GM11168 (cell line): ENCODE results near the gene AKAP10.
"Not testable (repeated sequence)": the region's sequence is repeated elsewhere in the genome, so short reads cannot be mapped to it uniquely, and the experiment has no call there.

Experiments
- in situ Hi-C: fragments of 300-500 bp; cut with MboI; formaldehyde crosslinking; loops from one replicate; pipeline ENCODE4 v1.12.0; 2022; ENCODE audit warnings: low sequenced_read_pairs; ENCODE audit not compliant: unreplicated experiment

AKAP10 gene, protein sequence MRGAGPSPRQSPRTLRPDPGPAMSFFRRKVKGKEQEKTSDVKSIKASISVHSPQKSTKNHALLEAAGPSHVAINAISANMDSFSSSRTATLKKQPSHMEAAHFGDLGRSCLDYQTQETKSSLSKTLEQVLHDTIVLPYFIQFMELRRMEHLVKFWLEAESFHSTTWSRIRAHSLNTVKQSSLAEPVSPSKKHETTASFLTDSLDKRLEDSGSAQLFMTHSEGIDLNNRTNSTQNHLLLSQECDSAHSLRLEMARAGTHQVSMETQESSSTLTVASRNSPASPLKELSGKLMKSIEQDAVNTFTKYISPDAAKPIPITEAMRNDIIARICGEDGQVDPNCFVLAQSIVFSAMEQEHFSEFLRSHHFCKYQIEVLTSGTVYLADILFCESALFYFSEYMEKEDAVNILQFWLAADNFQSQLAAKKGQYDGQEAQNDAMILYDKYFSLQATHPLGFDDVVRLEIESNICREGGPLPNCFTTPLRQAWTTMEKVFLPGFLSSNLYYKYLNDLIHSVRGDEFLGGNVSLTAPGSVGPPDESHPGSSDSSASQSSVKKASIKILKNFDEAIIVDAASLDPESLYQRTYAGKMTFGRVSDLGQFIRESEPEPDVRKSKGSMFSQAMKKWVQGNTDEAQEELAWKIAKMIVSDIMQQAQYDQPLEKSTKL

GRCh38 chr17:19977293-19978208 is at the start of gene AKAP10:
Gene AKAP10 (minus strand): TSS chr17:19977828. CDS start chr17:19977679, 149 bp downstream.
- in situ Hi-C loops, result loop anchor here (25.0 kb wide), 1 partner anchor 335 kb away; no protein-coding TSS in a partner anchor

- in situ Hi-C loops, result no loop called here
Measured at GRCh38 chr17:20026960-20027359, 49.3 kb upstream of the AKAP10 start.

- in situ Hi-C loops, result no loop called here
Measured at GRCh38 chr17:20022701-20023100, 45.1 kb upstream of the AKAP10 start.

DNA sequence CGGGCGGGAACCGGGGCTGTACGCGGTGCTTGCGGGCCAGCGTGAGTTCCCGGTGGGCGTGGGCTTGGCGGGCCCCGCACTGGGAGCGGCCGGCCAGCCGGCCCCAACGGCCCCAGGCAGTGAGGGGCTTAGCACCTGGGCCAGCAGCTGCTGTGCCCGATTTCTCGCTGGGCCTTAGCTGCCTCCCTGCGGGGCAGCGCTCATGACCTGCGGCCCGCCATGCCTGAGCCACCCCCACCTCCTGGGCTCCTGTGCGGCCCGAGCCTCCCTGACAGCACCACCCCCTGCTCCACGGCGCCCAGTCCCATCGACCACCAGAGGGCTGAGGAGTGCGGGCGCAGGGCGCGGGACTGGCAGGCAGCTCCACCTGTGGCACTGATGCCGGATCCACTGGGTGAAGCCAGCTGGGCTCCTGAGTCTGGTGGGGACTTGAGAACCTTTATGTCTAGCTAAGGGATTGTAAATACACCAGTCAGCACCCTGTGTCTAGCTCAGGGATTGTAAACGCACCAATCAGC is 38.9 kb upstream of the AKAP10 start:
- in situ Hi-C loops, result not testable (repeated sequence)

GRCh38 chr17:20012017-20012536 is 34.4 kb upstream of the AKAP10 start:
- in situ Hi-C loops, result no loop called here

DNA sequence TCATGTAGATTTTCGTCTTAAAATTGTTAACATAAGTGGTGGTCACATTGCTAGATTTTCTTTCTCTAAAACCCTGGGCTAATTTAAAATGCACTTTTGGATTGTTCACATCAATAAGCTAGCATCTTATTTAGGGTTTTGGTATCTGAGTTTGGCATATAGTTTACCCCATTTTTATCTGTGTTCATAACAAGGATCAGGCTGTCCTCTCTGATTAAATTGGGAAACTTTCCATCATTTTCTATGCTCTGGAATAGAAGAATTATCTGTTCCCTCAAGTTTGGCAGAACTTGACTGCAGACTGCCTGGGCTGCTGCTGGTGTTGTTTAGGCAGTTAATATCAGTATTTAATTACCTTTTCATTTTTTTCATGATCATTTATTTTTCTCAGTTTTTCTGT is 33.3 kb upstream of the AKAP10 start:
- in situ Hi-C loops, result no loop called here

DNA sequence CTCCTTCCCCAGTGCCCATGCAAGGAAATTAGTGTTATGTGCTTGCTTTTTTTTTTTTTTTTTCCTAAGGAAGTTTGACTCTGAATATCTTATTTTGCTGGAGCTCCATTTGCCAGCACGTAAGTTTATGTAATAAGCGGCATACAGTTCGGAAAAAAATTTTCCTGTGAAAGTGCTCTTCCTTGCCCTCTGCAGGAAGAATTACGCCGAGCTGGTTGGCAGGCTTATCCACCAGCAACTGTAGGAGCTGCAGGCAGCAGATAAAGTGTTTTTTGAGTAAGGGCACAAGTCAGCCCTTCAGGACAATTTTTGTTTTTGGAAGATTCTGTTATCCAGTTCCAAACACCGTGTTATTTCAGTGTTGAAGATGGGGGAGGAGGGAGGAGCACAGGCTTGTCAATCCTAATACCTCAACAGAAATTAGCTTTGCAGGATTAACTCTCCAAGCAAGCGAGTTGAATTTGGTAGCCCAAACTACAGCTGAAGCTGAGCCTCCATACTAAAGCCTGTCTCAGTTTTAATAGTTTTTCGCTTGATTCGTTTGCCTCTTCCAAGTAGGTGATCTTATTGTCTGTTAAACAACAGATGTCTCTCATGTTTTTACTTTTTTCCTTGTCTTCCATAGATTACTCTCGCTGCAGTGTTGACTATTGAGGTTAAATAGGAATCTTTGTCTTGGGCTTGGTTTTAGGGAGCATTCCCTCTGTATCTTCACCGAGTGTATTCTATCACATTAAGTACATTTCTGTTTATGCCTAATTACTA is 32.7 kb upstream of the AKAP10 start:
- in situ Hi-C loops, result no loop called here

DNA sequence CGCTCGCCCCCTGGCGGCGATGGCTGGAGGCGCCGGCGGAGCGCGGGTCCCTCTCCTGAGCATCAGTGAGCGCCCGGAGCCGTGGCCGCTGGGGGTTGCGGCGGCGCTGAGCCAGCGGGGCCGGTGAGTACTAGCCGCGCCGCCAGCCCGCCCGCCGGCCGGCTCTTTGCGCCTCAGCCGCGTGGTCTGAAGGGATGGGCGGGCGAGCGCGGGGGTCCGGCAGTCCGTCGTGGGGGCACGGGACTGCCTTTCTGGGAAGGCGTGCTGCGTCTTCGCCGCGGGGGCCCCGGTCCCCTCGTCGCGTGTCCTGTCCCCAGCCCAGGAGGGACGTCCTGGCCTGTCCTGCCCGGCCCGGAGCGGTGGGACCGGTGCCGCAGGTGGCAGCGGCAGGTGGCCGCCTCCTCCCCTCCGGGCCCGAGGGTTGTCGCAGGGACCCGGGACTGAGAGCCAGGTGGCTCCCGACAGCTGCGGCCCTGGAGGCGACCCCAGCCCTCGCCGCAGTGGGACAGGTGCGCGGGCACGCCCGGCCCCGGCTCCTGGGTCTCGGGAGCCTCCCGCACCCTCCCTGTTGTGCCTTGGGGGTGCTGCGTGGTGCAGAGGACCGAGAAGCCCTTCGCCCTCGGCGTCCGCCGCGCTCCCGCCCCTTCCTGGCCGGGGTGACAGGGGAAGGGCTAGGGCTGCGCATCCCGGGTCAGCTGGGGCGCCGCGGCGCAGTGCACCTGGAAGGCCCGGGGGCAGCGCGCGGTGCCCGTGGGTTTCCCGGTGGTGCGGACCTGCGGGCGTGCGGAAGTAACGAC is 31.9 kb upstream of the AKAP10 start, which contains the start of gene SPECC1:
TSS of gene SPECC1 (plus strand) at position 58 of the 797 bp plus-strand sequence. CDS start 87,293 bp downstream, outside the sequence.
- in situ Hi-C loops, result no loop called here

DNA sequence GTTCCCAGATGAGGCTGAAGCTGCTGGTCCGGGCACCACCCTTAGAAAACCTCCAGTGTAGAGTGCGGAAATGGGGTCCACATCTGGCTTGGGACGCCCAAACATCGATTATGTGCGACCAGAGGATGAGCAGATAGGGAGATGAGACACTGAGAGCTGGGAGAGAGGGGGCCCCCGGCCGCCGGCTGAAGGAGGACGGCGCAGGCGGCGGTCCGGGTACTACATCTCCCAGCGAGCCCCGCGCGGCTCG is 31.3 kb upstream of the AKAP10 start:
- in situ Hi-C loops, result no loop called here

DNA sequence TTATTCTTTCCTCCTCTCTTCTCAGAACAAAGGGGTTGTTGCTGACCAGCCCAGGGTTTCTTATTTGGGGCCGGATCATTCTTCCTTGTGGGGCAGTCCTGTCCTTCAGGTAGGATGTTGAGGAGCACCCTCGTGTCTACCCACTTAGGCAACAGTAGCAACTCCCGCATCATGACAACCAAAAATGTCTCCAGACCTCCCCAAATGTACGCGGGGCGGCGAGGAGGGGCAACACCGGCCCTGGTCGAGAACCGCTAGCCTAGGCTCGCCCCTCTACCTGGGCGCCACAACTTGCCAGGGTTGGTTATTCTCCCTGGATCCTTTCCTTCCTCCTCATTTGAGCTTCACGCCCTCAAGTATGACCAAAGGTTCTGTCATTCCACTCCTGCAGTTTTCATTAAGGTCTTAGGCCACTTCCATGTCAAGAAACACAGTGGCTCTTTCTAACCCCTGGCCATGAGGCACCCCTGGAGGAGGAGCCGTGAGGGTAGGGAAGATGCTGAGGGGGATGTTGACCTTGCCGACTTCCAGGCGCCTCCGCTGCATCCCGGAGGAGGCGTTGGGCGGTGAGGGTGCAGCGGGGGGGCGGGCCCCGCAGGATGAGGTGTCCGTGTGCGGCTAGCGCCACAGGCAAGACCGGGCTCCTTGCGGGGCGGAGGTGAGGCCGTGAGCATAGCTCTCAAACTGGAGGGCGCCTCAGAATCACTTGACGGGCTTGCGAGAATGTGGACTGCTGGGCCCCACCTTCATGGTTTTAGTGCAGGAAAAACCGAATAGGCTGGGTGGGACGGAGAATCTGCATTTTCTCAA is 30.8 kb upstream of the AKAP10 start:
- in situ Hi-C loops, result no loop called here

GRCh38 chr17:19996502-19996901 is 18.9 kb upstream of the AKAP10 start:
- in situ Hi-C loops, result loop anchor here (25.0 kb wide), 1 partner anchor 316 kb away; no protein-coding TSS in a partner anchor

GRCh38 chr17:19996086-19996485 is 18.5 kb upstream of the AKAP10 start:
- in situ Hi-C loops, result loop anchor here (25.0 kb wide), 1 partner anchor 316 kb away; no protein-coding TSS in a partner anchor

DNA sequence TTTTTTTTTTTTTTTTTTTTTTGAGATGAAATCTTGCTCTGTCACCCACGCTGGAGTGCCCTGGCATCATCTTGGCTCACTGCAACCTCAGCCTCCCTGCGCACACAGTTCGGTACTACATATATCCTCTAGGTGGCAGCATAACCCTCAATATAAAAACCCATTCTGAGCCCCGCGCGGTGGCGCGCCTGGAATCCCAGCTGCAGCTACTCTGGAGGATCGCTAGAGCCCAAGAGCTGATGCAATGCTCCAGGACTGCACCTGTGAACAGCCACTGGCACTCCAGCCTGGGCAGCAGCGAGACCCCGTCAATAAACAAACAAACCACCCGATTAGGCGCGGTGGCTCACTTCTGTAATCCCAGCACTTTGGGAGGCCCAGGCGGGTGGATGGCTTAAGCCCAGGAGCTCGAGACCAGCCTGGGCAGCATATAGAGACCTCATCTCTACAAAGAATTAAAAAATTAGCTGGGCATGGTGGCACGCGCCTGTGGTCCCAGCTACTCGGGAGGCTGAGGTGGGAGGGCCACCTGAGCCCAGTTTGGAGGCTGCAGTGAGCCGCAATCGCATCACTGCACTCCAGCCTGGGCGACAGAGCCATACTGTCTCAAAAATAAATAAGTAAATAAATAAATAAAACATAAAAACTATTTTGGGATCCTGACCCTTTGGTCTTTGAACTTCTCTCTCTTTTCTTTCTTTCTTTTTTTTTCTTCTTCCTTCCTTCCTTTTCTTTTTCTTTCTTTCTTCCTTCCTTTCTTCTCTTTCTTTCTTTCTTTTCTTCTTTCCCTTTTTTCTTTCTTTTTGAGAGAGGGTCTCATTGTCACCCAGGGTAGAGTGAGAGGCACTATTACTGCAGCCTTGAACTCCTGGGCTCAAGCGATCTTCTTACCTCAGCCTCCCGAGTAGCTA is 15.4 kb upstream of the AKAP10 start:
- in situ Hi-C loops, result loop anchor here (5.0 to 25.0 kb wide), 2 partner anchors 119 to 319 kb away; no protein-coding TSS in a partner anchor

DNA sequence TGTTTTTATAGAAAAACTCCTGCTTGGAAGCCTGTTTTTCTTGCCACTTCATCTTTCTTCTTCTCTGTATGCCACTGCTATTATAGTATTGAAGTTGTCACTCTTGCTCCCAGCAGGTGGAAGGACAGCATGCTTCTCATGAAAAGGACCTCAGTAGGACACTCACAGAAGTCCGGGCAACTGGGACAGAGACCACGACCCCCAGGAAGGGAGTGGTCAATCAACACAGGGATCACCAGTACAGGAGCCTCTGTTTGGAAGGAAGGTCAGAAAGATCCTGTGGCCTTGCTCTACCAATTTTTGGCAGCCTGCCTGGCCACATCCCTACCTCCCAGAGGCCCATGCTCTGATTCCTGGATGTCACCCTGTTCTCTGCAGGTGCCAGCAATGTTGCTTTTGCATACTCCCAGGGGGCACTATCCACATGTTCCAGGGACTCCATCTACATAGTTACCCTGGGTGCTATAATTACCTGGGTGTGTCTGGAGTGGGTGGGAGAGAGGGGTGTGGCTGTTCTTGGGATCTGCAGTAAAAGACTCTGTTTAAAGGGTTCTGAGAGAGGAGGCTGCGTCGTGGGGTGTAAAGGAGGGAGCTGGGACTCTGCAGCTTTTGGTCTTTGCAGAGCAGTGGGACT is 13.7 kb upstream of the AKAP10 start:
- in situ Hi-C loops, result loop anchor here (5.0 to 25.0 kb wide), 2 partner anchors 121 to 321 kb away; no protein-coding TSS in a partner anchor

GRCh38 chr17:19987897-19988296 is 10.3 kb upstream of the AKAP10 start:
- in situ Hi-C loops, result loop anchor here (25.0 kb wide), 1 partner anchor 324 kb away; no protein-coding TSS in a partner anchor
